GM12865 (cell line): Measurements from ENCODE around the gene CCDC12.
A peak's percentile ranks its signal among the peaks of the same experiment; 100 is the strongest.
"Not testable (repeated sequence)": the region's sequence is repeated elsewhere in the genome, so short reads cannot be mapped to it uniquely, and the experiment has no call there.

Source experiments
- DNase-seq: peaks from one replicate; pipeline ENCODE4 v3.0.0; 2010; ENCODE audit warnings: low read depth
- H3K4me3 ChIP-seq: 2 replicates; pipeline ENCODE4 v1.5.1; 2011; ENCODE audit warnings: mild to moderate bottlenecking, low read depth, low read length, control low read depth
- TF ChIP-seq, protein P1 (sequence below): IDR thresholded peaks from 2 replicates; pipeline ENCODE4 v1.5.1; 2011; ENCODE audit warnings: low read length, control low read depth, low read depth, inconsistent platforms; ENCODE audit not compliant: insufficient read depth; ENCODE audit errors: missing control alignments

The CCDC12 gene

DNA sequence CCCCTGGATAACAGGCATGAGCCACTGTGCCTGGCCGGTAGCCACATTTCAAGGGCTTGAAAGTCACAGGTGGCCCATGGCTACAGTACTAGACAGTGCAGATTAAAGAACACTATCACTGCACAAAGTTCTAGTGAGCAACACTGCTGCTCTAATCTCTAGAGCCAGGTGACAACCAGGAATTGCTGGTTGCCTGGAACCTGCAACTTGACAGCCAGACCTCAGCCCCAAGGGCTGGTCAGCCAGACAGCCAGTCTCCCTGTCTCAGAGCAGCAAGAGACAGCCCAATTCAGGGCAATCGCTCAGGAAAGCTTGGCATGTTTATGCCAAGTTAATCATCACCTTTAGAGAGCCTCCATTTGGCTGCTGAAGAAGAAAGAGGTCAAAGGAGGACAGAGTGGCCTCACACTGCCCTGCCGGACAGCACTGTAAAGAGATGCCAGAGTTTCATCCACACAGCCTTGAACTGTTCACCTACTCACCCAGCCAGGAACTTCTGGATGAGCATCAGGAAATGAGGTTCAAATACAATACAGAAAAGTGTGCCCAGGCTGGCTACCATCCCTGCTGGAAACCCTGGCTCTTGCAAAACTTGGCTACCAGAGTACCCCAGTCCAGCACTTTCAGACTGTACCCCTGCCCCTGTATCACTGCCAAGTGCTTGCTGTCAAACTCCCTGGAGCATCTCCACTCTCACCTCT lies 6.0 kb downstream of the CCDC12 start:
- no peak for DNase-seq
- TF ChIP-seq, protein P1, sequence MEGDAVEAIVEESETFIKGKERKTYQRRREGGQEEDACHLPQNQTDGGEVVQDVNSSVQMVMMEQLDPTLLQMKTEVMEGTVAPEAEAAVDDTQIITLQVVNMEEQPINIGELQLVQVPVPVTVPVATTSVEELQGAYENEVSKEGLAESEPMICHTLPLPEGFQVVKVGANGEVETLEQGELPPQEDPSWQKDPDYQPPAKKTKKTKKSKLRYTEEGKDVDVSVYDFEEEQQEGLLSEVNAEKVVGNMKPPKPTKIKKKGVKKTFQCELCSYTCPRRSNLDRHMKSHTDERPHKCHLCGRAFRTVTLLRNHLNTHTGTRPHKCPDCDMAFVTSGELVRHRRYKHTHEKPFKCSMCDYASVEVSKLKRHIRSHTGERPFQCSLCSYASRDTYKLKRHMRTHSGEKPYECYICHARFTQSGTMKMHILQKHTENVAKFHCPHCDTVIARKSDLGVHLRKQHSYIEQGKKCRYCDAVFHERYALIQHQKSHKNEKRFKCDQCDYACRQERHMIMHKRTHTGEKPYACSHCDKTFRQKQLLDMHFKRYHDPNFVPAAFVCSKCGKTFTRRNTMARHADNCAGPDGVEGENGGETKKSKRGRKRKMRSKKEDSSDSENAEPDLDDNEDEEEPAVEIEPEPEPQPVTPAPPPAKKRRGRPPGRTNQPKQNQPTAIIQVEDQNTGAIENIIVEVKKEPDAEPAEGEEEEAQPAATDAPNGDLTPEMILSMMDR, result no peak
- no peak overlapping the region for H3K4me3 ChIP-seq

DNA sequence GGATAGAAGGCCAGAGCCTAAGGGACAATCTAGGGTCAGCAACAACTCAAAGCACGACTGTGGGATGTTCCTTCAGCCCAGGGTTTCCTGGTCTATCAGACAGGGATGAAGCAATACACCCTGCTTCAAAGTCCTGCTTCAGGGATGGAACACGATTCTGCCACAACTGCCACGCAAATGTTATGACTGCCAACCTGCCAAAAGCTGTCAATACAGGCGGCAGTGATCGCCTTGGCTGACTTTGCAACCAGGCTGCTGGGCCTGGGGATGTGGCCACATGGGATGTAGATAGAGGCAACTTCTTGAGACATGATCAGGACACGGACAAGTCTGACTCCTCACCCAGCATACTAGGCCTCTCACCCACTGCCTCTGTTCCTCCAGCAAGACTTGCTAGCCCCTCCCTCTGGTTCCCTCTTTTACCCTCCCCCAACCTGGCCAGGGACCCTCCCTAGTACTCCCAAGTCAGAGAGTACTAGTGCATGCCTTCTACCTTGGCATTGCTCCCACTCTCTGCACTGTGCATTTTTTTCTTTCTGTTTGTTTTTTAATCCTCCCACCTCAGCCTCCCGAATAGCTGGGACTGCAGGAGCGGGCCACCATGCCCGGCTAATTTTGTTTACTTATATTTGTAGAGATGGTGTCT lies 7.6 kb downstream of the CCDC12 start:
- TF ChIP-seq, protein P1, result no peak
- no peak for DNase-seq
- no peak overlapping the region for H3K4me3 ChIP-seq

DNA sequence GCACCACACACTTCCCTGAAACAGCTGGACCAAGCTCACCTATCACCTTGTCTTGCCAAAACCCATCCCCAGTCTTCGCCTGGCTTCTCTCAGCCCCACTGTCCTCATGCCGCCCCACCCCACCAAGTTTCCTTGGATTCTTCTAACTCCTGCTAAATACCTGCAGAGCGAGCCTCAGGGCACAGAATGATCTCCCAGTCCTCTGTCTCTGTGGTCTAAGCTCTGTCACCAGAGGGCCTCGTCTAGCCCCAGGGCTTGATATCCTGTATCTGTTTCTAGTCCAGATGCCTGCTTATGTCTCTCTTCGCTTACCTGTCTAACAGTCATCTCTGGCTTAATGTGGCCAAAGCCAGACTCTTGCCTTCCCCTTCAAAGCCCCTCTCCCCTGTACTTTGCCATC lies 9.7 kb downstream of the CCDC12 start:
- TF ChIP-seq, protein P1, result no peak
- DNase-seq, result peak; percentile 35
- H3K4me3 ChIP-seq, result no peak overlapping the region

DNA sequence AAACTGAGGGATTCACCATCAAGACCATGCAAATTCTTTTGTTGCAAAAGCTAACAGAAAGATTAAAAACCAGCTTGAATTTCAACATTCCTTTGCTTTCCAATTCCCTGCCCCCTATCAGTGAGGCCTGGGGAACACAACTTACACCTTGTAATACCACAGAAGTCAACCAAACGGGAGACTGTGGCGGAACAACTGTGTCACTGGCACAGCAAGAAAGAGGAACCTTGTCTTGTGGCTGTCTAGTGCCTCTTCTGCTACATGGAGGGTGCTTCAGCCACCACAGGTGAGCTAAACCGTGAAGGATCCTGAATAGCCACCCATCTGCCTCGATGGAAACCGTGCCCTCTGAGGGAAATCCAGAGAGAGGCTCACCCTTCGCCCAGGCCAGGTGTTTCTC lies 11.4 kb downstream of the CCDC12 start:
- DNase-seq, result peak; percentile 35
- H3K4me3 ChIP-seq, result no peak overlapping the region
- TF ChIP-seq, protein P1, result no peak

DNA sequence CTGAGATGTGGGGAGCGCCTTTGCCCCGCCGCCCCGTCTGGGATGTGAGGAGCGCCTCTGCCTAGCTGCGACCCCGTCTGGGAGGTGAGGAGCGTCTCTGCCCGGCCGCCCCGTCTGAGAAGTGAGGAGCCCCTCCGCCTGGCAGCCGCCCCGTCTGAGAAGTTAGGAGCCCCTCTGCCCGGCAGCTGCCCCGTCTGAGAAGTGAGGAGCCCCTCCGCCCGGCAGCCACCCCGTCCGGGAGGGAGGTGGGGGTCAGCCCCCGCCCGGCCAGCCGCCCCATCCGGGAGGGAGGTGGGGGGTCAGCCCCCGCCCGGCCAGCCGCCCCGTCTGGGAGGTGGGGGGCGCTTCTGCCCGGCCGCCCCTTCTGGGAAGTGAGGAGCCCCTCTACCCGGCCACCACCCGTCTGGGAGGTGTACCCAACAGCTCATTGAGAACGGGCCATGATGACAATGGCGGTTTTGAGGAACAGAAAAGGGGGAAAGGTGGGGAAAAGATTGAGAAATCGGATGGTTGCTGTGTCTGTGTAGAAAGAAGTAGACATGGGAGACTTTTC lies 12.4 kb downstream of the CCDC12 start:
- DNase-seq, H3K4me3 ChIP-seq: not testable (repeated sequence)

DNA sequence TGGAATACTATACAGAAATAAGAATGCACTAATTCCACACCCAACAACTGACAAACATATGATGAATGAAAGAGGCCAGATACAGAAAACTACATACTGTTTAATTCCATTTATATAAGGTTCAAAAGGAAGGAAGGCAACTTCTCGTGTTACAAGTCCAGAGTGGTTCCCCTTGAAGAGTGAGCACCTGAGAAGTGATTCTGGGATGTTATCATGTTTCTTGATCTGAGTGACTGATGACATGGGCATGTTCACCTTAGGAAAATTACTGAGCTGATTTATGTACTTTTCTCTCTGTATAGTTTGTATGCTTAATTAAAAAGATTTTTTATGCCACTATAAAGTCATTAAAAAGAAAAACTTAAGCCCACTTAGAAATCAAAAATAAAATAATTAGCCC lies 13.6 kb downstream of the CCDC12 start:
- no peak overlapping the region for H3K4me3 ChIP-seq
- TF ChIP-seq, protein P1, result no peak
- no peak for DNase-seq

DNA sequence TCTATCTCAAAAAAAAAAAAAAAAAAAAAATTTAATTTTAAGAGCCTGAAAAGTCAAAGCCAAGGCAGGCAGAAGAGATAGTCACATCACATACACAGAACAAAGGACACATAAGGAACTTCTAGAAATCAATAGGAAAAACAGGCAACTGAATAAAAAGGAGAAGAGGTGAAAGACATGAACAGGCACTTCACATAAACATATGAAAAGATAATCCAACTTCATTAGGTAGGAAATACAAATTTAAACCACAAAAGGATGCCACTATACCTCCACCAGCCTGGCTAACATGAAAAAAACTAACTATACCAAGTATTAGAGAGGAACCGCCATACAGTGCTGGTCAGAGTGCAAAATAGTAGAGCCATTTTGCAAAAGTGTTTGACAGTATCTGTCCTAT lies 14.1 kb downstream of the CCDC12 start:
- TF ChIP-seq, protein P1, result no peak
- no peak for DNase-seq
- H3K4me3 ChIP-seq, result no peak overlapping the region
